H54 (cell line): ENCODE measurements around the gene LRRC3C.
"Not testable (repeated sequence)": the region's sequence is repeated elsewhere in the genome, so short reads cannot be mapped to it uniquely, and the experiment has no call there.

Experiments used
- DNase-seq: peaks from one replicate; pipeline ENCODE4 v3.0.0; 2011; ENCODE audit warnings: low spot score, mixed read lengths; ENCODE audit not compliant: insufficient read length
- FAIRE-seq: peaks from 3 replicates; lab custom pipeline; 2011; peaks lifted over from hg19 to GRCh38; lab: Jason Lieb, UNC
- POLR2A ChIP-seq: IDR thresholded peaks from 2 replicates; pipeline ENCODE4 v1.6.1; 2011; ENCODE audit warnings: low read depth, mild to moderate bottlenecking, low read length

Gene LRRC3C, protein sequence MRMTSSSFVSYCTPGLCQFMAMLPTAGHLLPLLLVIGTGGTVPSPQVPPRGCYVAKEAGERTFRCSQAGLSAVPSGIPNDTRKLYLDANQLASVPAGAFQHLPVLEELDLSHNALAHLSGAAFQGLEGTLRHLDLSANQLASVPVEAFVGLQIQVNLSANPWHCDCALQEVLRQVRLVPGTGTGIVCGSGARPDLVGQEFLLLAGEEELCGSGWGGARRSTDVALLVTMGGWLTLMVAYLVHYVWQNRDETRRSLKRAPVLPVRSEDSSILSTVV

DNA sequence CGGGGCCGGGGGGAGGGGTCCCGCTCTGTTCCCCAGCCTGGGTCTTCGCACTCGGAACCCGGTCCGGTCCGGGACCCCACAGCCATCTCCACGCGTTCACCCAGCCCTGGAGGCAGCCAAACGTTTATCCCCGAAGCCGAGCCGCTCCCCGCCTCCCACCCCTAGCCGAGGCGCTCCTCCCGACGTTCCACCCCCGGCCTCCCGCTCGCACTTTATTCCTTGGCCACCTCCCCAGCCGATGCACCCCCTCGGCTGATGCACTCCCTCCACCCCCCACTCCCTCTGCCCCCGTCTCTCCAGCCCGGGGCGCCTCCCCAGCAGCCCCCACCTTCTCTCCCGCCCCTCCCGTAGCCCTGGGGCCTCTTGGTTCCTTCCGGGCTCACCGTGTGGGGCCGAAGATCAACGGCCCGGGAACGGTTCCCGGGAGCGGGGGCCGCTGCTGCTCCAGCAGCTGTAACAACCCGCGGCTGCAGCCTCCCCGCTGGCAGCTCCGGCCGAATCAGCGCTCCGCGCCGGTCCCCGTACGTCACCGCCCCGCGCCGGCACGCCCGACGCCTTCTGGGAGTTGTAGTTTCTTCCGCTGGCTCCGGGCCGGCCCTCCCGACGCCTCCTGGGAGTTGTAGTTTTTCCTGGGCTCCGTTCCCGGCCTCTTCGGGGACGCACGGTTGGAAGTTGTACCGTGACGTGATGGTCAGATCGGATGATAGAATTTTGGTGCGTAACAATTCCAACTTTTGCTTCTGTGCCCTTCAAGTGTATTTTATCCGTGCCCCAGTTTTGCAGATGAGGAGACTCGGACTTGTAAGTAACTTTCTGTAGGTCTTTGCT lies at the start of gene LRRC3C, which contains the start of gene ORMDL3:
Gene LRRC3C (plus strand): TSS at position 632 of the 828 bp plus-strand sequence. CDS start 13,792 bp downstream, outside the sequence.
Gene ORMDL3 (minus strand): TSS at position 501 of the 828 bp plus-strand sequence. CDS start 3,398 bp downstream, outside the sequence.
- DNase-seq (peak; percentile 75), FAIRE-seq (no peak)
- peak; percentile 71 for TF ChIP-seq POLR2A

DNA sequence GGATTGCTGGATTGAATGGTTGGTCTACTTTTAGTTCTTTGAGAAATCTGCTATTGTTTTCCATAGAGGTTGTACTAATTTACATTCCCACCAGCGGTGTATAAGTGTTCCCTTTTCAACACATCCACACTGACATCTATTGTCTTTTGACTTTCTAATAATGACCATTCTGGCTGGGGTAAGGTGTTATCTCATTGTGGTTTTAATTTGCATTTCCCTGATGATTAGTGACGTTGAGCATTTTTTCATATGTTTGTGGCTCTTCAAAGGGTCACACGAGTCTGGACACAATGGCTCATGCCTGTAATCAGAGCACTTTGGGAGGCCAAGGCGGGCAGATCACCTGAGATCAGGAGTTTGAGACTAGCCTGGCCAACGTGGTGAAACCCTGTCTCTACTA lies 41.4 kb upstream of the LRRC3C start:
- not testable (repeated sequence) for FAIRE-seq, DNase-seq

DNA sequence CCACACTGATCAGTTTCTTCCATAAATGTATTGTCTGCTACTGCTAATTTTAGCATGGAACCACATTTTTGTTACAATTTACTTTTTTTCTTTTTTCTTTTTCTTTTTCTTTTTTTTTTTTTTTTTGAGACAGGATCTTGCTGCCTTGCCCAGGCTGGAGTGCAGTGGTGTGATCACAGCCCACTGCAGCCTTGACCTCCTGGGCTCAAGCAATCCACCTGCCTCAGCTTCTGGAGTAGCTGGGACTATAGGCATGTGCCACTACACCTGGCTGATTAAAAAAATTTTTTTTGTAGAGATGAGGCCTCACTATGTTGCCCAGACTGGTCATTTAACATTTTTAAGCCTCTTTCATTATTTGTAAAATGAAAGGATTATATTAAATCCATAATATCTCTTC lies 40.5 kb upstream of the LRRC3C start:
- TF ChIP-seq POLR2A: no peak
- FAIRE-seq (no peak), DNase-seq (no peak)

DNA sequence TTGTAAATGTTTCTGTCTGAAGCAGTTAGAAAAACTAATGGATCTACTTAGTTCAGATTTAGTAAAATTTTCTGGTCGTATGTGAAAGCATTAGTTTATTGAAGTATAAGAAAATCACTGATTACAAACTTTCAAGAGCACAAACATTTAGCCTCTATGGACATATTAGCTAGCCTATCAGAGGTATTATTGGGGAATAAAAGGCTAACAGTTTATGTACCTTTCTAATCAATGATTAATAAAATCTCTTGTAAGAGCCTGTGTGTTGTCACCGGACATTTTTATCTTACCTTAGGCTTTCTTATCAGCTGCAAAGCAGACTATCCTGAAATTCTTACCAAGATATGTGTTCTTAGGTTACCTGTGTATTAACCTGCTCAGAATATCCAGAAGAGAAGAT lies 38.3 kb upstream of the LRRC3C start:
- no peak for FAIRE-seq
- no peak for DNase-seq
- TF ChIP-seq POLR2A: no peak

DNA sequence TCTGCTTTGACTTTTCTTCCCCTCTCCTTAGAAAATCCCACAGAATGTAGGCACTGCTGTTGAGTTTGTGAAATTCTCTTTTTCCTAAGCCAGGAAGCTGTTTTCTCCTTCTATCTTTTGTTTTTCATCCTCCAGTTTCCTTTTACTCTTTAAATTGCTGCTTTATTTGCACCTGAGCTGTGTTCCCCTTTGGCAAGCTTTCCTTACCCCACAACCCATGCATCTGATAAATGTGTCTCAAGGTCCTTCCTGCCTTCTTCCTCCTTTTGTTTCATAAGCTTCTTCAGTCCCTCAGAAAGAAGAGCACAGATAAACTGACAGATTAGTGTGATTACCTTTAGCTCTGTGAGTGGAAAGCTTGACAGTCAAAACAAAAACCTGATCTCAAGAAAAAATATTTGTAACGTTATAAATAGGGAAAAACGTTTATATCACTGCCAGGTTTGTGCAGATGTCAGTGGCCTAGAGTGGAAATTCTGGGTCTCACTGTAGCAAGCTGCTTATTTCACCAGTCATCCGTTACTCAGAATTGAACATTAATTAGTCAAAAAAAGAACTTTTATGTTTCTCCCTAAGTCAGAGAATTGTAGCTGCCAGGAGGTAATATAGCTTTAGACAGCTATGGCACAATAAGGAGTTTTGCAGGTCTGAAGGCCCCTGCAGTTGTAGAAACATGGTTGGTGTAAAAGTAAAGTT lies 32.7 kb upstream of the LRRC3C start:
- FAIRE-seq: no peak
- DNase-seq: no peak
- TF ChIP-seq POLR2A: no peak

DNA sequence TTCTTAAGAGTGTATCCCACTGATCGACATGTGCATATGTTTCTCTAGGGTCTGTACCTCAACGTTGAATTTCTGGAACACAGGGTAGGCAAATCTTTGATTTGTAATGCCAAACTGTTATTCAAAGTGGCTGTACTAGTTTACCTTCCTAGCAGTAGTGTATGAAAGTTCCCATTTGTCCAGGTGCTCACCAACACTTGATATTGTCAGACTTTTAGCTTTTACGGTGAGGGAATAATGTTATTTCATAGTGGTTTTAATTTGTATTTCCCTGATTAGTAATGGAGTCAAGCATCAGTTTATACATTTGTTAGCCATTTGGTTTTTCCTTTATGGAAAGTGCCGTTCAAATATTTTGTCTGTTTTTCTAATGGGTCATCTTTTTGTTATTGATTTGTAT lies 29.4 kb upstream of the LRRC3C start:
- no peak for FAIRE-seq
- DNase-seq: no peak
- no peak for TF ChIP-seq POLR2A

DNA sequence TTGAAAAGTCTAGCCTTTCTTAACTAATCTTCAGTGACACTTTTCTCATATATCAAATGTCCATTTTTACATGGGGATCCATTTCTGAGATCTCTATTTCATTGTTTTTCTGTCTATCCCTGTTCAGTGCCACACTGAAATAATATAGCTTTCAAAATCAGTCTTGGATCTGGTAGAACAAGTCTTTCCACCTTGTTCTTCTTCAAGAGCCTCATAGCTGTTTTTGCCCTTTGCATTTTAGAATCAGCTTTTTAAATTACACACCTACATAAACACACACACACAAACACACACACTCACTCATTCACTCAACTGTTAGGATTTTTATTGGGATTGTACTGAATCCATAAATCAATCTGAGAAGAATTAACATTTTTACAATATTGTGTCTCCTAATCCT lies 28.3 kb upstream of the LRRC3C start:
- FAIRE-seq: no peak
- DNase-seq: no peak

DNA sequence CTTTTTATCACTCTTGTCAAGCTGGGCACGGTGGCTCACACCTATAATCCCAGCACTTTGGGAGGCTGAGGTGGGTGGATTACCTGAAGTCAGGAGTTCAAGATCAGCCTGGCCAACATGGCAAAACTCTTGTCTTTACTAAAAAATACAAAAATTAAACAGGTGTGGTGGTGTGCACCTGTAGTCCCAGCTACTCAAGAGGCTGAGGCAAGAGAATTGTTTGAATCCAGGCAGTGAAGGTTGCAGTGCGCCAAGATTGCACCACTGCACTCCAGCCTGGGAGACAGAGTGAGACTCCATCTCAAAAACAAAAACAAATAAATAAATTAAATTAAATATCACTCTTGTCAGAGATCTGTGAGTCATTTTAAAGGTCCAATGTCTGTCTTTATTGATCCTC lies 25.5 kb upstream of the LRRC3C start:
- not testable (repeated sequence) for DNase-seq, FAIRE-seq

More for the DNA sequence above, 28.3 kb upstream of the LRRC3C start:
- no peak for TF ChIP-seq POLR2A

DNA sequence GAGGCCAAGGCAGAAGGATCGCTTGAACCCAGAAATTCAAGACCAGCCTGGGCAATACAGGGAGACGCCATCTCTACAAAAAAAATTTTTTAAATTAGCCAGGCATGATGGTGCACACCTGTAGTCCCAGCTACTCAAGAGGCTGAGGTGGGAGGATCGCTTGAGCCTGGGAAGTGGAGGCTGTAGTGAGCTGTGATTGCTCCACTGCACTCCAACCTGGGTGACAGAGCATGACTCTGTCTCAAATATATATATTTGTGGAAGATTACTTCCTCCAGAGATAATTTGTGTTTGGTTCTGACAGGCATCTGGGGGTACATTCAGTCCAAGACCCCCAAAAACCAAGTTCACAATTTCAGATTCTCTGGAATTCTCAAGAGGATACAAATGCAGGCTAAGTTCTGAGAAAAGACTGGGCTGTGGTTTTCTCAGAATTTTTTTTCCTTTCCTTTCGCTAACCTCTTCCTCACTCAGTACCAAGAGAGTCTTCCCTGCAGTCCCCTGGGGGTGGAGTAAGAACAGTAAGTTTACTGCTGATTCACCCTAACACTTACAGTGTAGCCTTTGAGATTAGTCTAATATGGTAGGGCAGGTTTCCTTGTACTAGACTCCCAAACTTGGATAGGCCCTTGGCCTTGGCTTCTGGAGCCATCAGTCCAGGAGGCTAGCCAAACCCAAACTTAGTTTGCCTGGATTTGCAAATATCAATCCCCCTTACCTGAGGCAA lies 24.2 kb upstream of the LRRC3C start:
- no peak for DNase-seq

DNA sequence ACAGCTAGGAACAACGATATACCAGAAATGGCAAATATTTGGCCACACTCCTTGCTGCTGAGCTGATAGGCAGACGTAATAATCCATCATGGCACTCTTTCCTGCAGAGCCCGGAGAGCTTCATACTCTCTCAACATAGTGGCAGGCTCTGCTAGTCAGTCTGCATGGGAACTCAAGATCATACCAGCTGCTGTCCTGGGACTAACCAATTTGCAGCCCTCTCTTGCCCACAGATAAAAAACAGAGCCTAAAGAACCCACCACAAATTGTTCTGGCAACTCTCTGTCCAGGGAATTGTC lies 22.6 kb upstream of the LRRC3C start:
- no peak for DNase-seq
- no peak for TF ChIP-seq POLR2A
- FAIRE-seq: no peak

More for the DNA sequence above, 24.2 kb upstream of the LRRC3C start:
- TF ChIP-seq POLR2A: no peak
- no peak for FAIRE-seq

DNA sequence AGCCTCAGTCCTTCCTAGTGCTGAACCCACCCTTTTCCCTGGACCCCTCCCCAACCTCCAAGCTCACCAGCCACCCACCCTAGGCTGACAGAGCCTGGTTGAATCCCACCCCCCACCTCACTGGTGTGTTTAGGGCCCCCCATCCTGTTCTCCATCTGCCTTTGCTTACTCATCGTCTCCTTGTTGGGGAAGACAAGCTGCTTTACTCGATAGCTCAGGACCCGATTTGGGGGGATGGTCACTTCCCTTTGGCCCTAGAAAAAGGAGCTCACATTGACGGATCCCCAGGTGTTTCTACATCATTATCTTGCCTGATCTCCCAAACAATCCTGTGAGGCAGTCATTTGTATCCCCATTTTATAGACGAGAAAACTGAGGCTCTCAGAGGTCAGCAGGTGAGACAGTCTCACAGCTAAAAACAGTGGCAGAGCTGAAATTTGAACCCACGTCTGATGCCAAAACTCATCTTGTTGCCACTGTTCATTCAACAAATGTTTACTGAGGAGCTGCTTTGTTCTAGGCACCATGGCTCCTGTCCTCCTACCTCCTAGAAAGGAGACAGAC lies 18.7 kb upstream of the LRRC3C start:
- DNase-seq: no peak
- FAIRE-seq: no peak
- TF ChIP-seq POLR2A: no peak

DNA sequence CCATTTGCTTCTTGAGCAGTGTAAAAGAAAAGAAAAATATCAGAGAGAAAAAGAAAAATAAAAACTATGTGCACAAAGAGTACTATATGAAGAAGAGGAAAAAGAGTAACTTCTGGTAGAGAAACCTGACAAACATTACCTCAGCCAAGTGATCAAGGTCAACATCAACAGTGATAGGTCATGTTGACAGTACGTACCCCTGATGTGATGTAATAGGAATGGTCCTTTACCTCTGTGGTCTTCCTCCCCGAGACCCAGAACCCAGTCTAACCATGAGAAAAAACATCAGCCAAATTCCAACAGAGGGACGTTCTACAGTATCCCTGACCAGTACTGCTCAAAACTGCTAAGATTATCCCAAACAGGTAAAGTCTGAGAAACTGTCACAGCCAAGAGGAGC lies 13.5 kb upstream of the LRRC3C start:
- DNase-seq (no peak), FAIRE-seq (no peak)
- TF ChIP-seq POLR2A: no peak

DNA sequence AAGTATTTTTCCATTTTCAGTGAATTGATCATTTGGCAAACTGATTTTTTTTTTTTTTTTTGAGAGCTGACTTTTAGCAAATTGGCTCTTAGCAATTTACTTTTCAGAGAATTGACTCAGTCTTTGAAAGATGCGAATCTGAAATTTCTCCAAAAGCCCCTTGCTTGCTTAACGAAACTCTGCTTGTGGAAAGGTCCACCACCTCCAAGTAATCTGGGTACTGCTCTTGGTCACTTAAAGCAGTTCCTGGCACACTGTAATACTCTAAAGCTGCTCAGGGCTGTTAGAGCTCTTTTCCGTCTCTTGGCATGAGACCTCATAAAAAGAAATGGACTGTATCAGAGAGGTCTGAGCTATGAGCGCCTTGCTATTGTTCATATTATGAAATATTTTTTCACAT lies 12.0 kb upstream of the LRRC3C start:
- FAIRE-seq (no peak), DNase-seq (no peak)
- no peak for TF ChIP-seq POLR2A
